K562 (cell line): ENCODE measurements around the gene TRPM4. TPM values are rescaled to one million over a fixed set of nuclear protein-coding genes. Genes with fewer than 3 reads are reported as not detected.
A peak's percentile ranks its signal among the peaks of the same experiment; 100 is the strongest.

Experiments used
- EZH2 ChIP-seq: IDR thresholded peaks from 2 replicates; pipeline ENCODE4 v1.6.1; 2012; ENCODE audit warnings: low read depth, mild to moderate bottlenecking, inconsistent platforms, low read length, borderline replicate concordance
- FIP1L1 ChIP-seq: fragments of 200-400 bp; formaldehyde crosslinking; IDR thresholded peaks from 2 replicates; pipeline ENCODE4 v1.6.1; 2018; ENCODE audit warnings: mild to moderate bottlenecking, low read depth, low read length; ENCODE audit not compliant: poor library complexity, severe bottlenecking
- FOXJ3 ChIP-seq: sonication (generic); formaldehyde crosslinking; IDR thresholded peaks from 2 replicates; pipeline ENCODE4 v1.4.0; 2020; ENCODE audit warnings: mild to moderate bottlenecking, missing genetic modification reagents
- HDAC1 ChIP-seq, 2 experiments: fragments of 450-650 bp; IDR thresholded peaks; 2 replicates each; pipeline ENCODE4 v1.6.1; 2016 to 2017; ENCODE audit warnings: inconsistent platforms in 1 of 2, mild to moderate bottlenecking in 1 of 2, moderate library complexity in 1 of 2
- NKRF ChIP-seq: fragments of 450-650 bp; IDR thresholded peaks from 2 replicates; pipeline ENCODE4 v1.6.1; 2016; ENCODE audit warnings: borderline replicate concordance
- NRF1 ChIP-seq, 2 experiments: fragments of 450-650 bp; IDR thresholded peaks in 1 of 2; conservative IDR thresholded peaks in 1 of 2; 2 replicates each; pipeline ENCODE4 v1.6.1; 2014; ENCODE audit warnings: mild to moderate bottlenecking in 2 of 2
- OTX1 ChIP-seq: fragments of 450-650 bp; formaldehyde crosslinking; IDR thresholded peaks from 2 replicates; pipeline ENCODE4 v1.4.0; 2022; ENCODE audit warnings: mild to moderate bottlenecking
- PPARD ChIP-seq: fragments of 250-450 bp; sonication (Bioruptor Pico); IDR thresholded peaks from 2 replicates; pipeline ENCODE4 v1.8.0; 2022; ENCODE audit warnings: inconsistent platforms, mild to moderate bottlenecking, moderate library complexity
- SAP30 ChIP-seq: fragments of 200-600 bp; sonication (generic); IDR thresholded peaks from 2 replicates; pipeline ENCODE4 v1.6.1; 2012; ENCODE audit warnings: borderline replicate concordance, low read depth, mild to moderate bottlenecking, moderate library complexity, low read length, control low read depth, inconsistent platforms; ENCODE audit not compliant: insufficient read depth, poor library complexity, severe bottlenecking
- TAL1 ChIP-seq: fragments of 450-650 bp; IDR thresholded peaks from 2 replicates; pipeline ENCODE4 v1.6.1; 2016; ENCODE audit warnings: mild to moderate bottlenecking
- TEAD1 ChIP-seq, 2 experiments: fragments of 450-650 bp in 1 of 2; sonication (generic) in 1 of 2; formaldehyde crosslinking; IDR thresholded peaks; 2 replicates each; pipeline versions ENCODE4 v1.4.0 to v1.8.0; 2020 to 2022; ENCODE audit warnings: mild to moderate bottlenecking in 2 of 2, missing genetic modification reagents in 1 of 2
- ZBTB40 ChIP-seq, 2 experiments: fragments of 450-650 bp in 1 of 2; sonication (generic) in 1 of 2; formaldehyde crosslinking in 1 of 2; IDR thresholded peaks; 2 replicates each; pipeline versions ENCODE4 v1.7.1 to v1.9.0; 2016 to 2022; ENCODE audit warnings: inconsistent platforms in 1 of 2, mild to moderate bottlenecking in 1 of 2, missing genetic modification reagents in 1 of 2
- ZNF512 ChIP-seq: IDR thresholded peaks from 2 replicates; pipeline ENCODE4 v1.6.1; 2016; ENCODE audit warnings: missing genetic modification characterization, missing compliant biosample characterization
- polyA plus RNA-seq, 8 experiments: library from polyadenylated mRNA; depleted of rRNA in 4 of 8; stranded (reverse) in 5 of 8; unstranded in 3 of 8; fragments of >200 nt; fragmentation: Nextera tagmentation in 2 of 8; fragmentation: Illumina TruSeq in 1 of 8; extraction: Ambion mirVana in 2 of 8; extraction: Trizol in 1 of 8; gene quantifications; 2 replicates each; pipeline versions ENCODE4 v1.2.1 to v1.2.3, GENCODE V29; 2011 to 2014; ENCODE audit warnings: inconsistent platforms in 1 of 8, missing spikeins in 1 of 8
- total RNA-seq, 7 experiments: library from RNA; depleted of rRNA in 6 of 7; stranded (reverse); fragments of >200 nt in 6 of 7; fragmentation: Illumina TruSeq in 2 of 7; extraction: Trizol in 2 of 7; gene quantifications; 2 replicates each; pipeline versions ENCODE4 v1.2.1 to v1.2.3, GENCODE V29; 2011 to 2021; ENCODE audit warnings: low replicate concordance in 1 of 7

Gene TRPM4
- total and polyA plus RNA-seq, 9 of the 15 experiments (the other 6 are each of a cell fraction or from before 2014, with no cell fraction given): 6.5 to 45.4 (median 15.2) TPM

- TF ChIP-seq FOXJ3 (CRISPR knock-in tag) (no peak), SAP30 (peak; percentile 4), EZH2 (no peak), TEAD1 (CRISPR knock-in tag; IDR thresholded peaks at IDR 0.05) (peak in 1 of 2 experiments; percentile 34; a peak in 1 of 4 replicates), HDAC1 (IDR thresholded peaks at IDR 0.05) (peak in 1 of 2 experiments; percentile 80; a peak in 1 of 4 replicates), ZBTB40 (IDR thresholded peaks at IDR 0.05) (peak; percentile 52), ZBTB40 (CRISPR knock-in tag; IDR thresholded peaks at IDR 0.05) (no peak), TAL1 (no peak), PPARD (CRISPR knock-in tag) (no peak), ZNF512 (tag) (peak; percentile 87), FIP1L1 (no peak), NKRF (peak; percentile 87; the same call in 1 of the 2 replicates), OTX1 (CRISPR knock-in tag) (0 out of 2 replicates have a peak, but pooled peaks have one; percentile 17), NRF1 (conservative IDR thresholded peaks at IDR 0.05 in 1 of 2, IDR thresholded peaks at IDR 0.05 in 1 of 2) (peak; percentile 84 to 87)
Measured at GRCh38 chr19:49128545-49129237, 28.9 kb upstream of the TRPM4 start (continued).
